HG02870 (cell line): Measurements from ENCODE around the gene ZNF385C.

Experiments used
- ATAC-seq: cut with Tn5 transposase; IDR thresholded peaks from one replicate; pipeline ENCODE4 v1.9.1; 2021; ENCODE audit warnings: mild to moderate bottlenecking, moderate library complexity; ENCODE audit not compliant: unreplicated experiment

Gene ZNF385C

GRCh38 chr17:41996855-41997164, 101.5 kb downstream of the ZNF385C start:
- ATAC-seq = no peak

- ATAC-seq = no peak
These were observed 105.7 kb downstream of the ZNF385C start for GRCh38 chr17:41992576-41992975.

- no peak for ATAC-seq
These were observed 108.4 kb downstream of the ZNF385C start for GRCh38 chr17:41989702-41990419.

- ATAC-seq = no peak
These were observed 109.9 kb downstream of the ZNF385C start for GRCh38 chr17:41988418-41988817.

GRCh38 chr17:41987642-41988041, 110.6 kb downstream of the ZNF385C start:
- no peak for ATAC-seq

- no peak for ATAC-seq
These were observed 111.6 kb downstream of the ZNF385C start for GRCh38 chr17:41986634-41987033.

- no peak for ATAC-seq
These were observed 112.4 kb downstream of the ZNF385C start for GRCh38 chr17:41985919-41986318.

- ATAC-seq = no peak
These were observed 113.8 kb downstream of the ZNF385C start for GRCh38 chr17:41984454-41984853.

GRCh38 chr17:41982026-41982760, 116.1 kb downstream of the ZNF385C start:
- ATAC-seq = peak; percentile 40

GRCh38 chr17:41977991-41978390, 120.3 kb downstream of the ZNF385C start:
- no peak for ATAC-seq

- ATAC-seq = no peak
These were observed 122.0 kb downstream of the ZNF385C start for GRCh38 chr17:41976142-41976768.
